ENCODE results near the gene HOXC10.

Gene HOXC10

GRCh38 chr12:53972152-53972702 is 12.7 kb upstream of the HOXC10 start:
- peaks cover 100% of the 10 kb centered on the region for H3K27me3 ChIP-seq
- peaks cover 97% of the 10 kb centered on the region for H4K20me1 ChIP-seq
- no peaks in the 10 kb centered on the region for H3K4me1 ChIP-seq
- H3K9me3 ChIP-seq: peaks cover 33% of the 10 kb centered on the region
- no peak overlapping the region for H3K4me2 ChIP-seq
- TF ChIP-seq Cebpa-rat (IDR thresholded peaks at IDR 0.05): no peak
- no peak overlapping the region for H3K9ac ChIP-seq
- no peak overlapping the region for H3K27ac ChIP-seq
- H3K4me3 ChIP-seq: no peak overlapping the region
- H3K36me3 ChIP-seq: no peaks in the 10 kb centered on the region

DNA sequence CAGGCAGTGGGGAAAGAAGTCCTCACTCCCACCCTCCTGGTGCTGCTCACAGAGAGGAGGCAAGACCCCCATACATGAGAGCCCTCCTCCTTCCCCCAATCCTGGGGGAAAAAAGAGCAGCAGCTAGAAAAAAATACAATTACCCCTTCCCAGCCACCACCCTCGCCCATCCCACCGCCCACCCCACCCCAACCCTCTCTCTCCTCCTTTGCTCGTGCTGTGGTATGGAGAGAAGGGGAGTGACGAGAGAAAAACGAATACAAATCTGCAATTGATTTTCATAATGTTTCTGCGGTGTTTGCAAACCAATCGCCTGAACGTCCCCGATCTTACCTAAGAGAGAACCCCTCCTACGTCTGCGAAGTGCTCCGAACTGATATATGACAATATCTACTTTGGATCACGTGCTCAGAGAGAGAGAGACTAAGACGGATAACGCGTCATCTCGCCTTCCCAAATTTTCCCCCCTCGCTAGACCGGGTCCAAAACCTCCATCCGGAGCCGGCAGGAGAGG is 12.2 kb upstream of the HOXC10 start, which contains the start of gene HOXC11:
Gene HOXC11, plus strand, starts transcription at position 405 of the 514 bp plus-strand sequence. CDS start 116 bp downstream, outside the sequence.
- no peak within 1 kb of the TSS for H3K4me2 ChIP-seq
- no peak within 1 kb of the TSS for H3K4me3 ChIP-seq
- peaks cover 100% of the 10 kb centered on the region for H3K27me3 ChIP-seq
- H3K9me3 ChIP-seq: peaks cover 33% of the 10 kb centered on the region
- no peak for TF ChIP-seq Cebpa-rat (IDR thresholded peaks at IDR 0.05)
- no peaks in the 10 kb centered on the region for H3K4me1 ChIP-seq
- no peaks in the 10 kb centered on the region for H3K36me3 ChIP-seq
- no peak within 1 kb of the TSS for H3K9ac ChIP-seq
- peaks cover 96% of the 10 kb centered on the region for H4K20me1 ChIP-seq
- H3K27ac ChIP-seq: no peak within 1 kb of the TSS

DNA sequence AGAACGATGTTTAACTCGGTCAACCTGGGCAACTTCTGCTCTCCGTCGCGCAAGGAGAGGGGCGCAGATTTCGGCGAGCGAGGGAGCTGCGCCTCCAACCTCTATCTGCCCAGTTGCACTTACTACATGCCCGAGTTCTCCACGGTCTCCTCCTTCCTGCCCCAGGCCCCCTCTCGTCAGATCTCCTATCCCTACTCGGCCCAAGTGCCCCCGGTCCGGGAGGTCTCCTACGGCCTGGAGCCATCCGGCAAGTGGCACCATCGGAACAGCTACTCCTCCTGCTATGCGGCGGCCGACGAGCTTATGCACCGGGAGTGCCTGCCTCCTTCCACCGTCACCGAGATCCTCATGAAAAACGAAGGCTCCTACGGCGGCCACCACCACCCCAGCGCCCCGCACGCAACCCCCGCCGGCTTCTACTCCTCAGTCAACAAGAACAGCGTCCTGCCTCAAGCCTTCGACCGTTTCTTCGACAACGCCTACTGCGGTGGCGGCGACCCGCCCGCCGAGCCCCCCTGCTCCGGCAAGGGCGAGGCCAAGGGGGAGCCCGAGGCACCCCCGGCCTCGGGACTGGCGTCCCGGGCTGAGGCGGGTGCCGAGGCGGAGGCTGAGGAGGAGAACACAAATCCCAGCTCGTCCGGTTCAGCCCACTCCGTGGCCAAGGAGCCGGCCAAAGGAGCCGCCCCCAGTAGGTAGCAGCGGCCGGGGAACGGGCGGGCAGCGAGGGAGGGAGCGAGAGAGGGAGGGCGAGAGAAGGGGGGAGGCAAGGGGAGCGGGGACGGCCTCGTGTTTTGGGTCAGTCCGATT is 11.5 kb upstream of the HOXC10 start:
- Histone ChIP-seq H3K27ac (no peak overlapping the region), H4K20me1 (peaks cover 94% of the 10 kb centered on the region), H3K27me3 (peaks cover 100% of the 10 kb centered on the region), H3K9me3 (peaks cover 33% of the 10 kb centered on the region), H3K4me1 (no peaks in the 10 kb centered on the region), H3K4me3 (no peak overlapping the region), H3K9ac (no peak overlapping the region), H3K4me2 (no peak overlapping the region), H3K36me3 (no peaks in the 10 kb centered on the region)
- TF ChIP-seq Cebpa-rat (IDR thresholded peaks at IDR 0.05): no peak

DNA sequence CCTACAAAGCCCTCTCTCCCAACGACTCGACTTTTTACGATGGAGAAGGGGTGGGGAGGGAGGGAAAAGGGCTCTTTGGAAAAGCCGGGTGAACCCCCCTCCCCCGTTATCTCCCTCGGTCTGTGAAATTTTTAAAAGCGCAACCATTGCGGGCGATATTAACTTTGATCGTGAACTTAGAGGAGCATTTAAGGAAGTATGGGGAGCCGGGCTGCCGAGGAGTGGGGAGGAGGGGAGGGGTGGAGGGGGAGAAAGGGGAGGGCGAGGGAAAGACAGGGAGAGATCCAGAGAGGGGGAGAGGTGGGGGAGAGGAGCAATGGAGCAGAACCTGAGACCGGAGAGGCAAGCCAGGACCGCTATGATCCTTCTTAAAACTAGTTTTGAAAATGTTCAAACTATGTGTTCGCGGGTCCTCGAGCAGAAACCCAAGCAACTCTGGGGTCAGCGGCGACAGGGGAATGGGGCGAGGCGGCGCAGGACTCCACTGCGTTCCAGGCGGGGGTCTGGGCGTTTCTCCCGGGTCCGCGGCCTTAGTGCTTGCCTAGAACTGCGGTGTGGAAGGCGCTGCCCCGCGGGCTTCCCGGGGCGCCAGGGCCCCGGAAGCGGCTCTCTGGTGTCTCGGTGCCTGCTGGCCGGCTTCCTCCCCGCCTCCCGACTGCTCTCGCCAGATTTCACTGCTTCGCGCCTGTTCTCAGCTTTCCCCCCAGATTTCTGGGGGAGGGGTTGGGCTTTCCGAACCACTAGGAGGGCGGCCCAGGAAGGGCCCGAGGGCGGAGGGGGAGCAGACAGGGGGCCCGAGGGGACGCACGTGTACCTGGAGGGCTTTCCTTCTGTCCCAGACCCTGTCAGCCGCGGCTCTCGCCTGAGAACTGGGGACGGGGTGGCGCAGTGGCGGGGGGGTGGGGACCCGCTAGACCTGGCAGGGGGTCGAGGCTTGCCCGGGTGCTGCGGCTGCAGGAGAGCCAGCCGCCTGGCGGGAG is 10.6 kb upstream of the HOXC10 start, which contains the start of gene HOTAIR:
Gene HOTAIR, minus strand, starts transcription at position 871 of the 980 bp plus-strand sequence.
- peaks cover 100% of the 10 kb centered on the region for H3K27me3 ChIP-seq
- H3K36me3 ChIP-seq: no peaks in the 10 kb centered on the region
- no peaks in the 10 kb centered on the region for H3K4me1 ChIP-seq
- peaks cover 33% of the 10 kb centered on the region for H3K9me3 ChIP-seq
- H4K20me1 ChIP-seq: peaks cover 94% of the 10 kb centered on the region
- no peak within 1 kb of the TSS for H3K27ac ChIP-seq
- H3K4me3 ChIP-seq: 0 out of 2 replicates have a peak within 1 kb of the TSS, but pooled peaks have one; percentile 8
- TF ChIP-seq Cebpa-rat (IDR thresholded peaks at IDR 0.05): no peak
- H3K4me2 ChIP-seq: peak within 1 kb of the TSS; percentile 32; the same call in 1 of the 2 replicates
- H3K9ac ChIP-seq: no peak within 1 kb of the TSS

DNA sequence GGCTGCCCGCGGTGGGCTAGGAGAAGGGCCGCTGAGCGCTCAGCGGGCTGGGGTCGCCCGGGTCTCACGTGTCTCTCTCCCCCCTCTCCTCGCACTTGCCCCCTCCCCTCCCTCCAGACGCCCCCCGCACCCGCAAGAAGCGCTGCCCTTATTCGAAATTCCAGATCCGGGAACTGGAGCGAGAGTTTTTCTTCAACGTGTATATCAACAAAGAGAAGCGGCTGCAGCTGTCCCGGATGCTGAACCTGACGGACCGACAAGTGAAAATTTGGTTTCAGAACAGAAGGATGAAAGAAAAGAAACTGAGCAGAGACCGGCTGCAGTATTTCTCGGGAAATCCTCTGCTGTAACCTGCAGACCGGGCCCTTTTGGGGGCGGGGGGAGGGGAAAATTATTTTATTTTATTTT is 9.9 kb upstream of the HOXC10 start:
- Histone ChIP-seq H3K4me2 (peak overlapping the region; percentile 32; the same call in 1 of the 2 replicates), H3K4me3 (0 out of 2 replicates have a peak overlapping the region, but pooled peaks have one; percentile 8), H3K4me1 (no peaks in the 10 kb centered on the region)

GRCh38 chr12:53975479-53976152 is 9.3 kb upstream of the HOXC10 start:
- Histone ChIP-seq H4K20me1 (peaks cover 94% of the 10 kb centered on the region), H3K27me3 (peaks cover 100% of the 10 kb centered on the region), H3K27ac (no peak overlapping the region), H3K4me3 (no peak overlapping the region), H3K36me3 (no peaks in the 10 kb centered on the region), H3K4me1 (no peaks in the 10 kb centered on the region), H3K4me2 (peak overlapping the region; percentile 32; the same call in 1 of the 2 replicates), H3K9ac (no peak overlapping the region), H3K9me3 (peaks cover 33% of the 10 kb centered on the region)
- TF ChIP-seq Cebpa-rat (IDR thresholded peaks at IDR 0.05): no peak

More for the DNA sequence above, 9.9 kb upstream of the HOXC10 start:
- Histone ChIP-seq H3K27ac (no peak overlapping the region), H3K27me3 (peaks cover 100% of the 10 kb centered on the region), H3K9me3 (peaks cover 33% of the 10 kb centered on the region), H3K36me3 (no peaks in the 10 kb centered on the region), H3K9ac (no peak overlapping the region), H4K20me1 (peaks cover 94% of the 10 kb centered on the region)
- no peak for TF ChIP-seq Cebpa-rat (IDR thresholded peaks at IDR 0.05)

GRCh38 chr12:53976172-53976822 is 8.6 kb upstream of the HOXC10 start:
- peaks cover 100% of the 10 kb centered on the region for H3K27me3 ChIP-seq

DNA sequence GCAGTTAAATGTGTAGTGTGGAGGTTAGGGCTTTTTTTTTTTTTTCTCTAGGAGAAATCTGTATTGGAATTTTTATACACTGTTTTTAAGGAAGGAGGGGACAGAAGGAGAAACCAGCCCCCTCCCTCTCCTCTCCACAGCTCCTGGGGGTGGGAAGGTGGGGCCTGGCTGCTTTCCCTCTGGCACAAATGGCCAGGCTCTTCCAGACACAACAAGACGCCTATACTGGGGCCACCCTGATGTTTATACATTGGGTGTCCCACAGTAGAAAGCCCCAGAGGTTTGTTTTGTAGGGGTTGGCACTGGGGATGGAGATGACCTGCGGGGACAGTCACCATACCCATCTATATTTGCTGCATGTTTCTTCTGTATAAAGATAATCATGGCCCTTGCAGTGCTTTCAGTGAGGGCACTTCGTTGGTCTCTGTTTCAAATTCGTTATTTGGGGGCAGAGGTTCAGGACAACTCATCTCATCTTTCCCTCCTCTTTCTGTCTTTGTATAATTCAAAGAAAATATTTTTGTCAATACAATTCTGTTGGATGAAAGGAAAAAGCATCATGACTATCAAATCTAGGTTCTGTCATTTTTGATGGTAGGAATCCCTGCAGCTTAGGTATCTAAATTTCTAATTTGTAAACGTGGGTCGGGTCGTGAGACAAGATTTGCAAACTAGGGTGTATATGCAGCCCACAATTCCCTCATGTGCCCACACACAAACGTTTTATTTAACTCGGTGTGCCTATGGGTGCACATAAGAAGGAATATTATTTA is 7.9 kb upstream of the HOXC10 start:
- Histone ChIP-seq H3K4me1 (no peaks in the 10 kb centered on the region), H3K27me3 (peaks cover 100% of the 10 kb centered on the region), H3K9ac (no peak overlapping the region), H3K4me3 (no peak overlapping the region), H3K4me2 (no peak overlapping the region), H4K20me1 (peaks cover 94% of the 10 kb centered on the region), H3K9me3 (peaks cover 38% of the 10 kb centered on the region), H3K27ac (no peak overlapping the region), H3K36me3 (no peaks in the 10 kb centered on the region)
- no peak for TF ChIP-seq Cebpa-rat (IDR thresholded peaks at IDR 0.05)

More at GRCh38 chr12:53976172-53976822, 8.6 kb upstream of the HOXC10 start:
- Histone ChIP-seq H3K4me1 (no peaks in the 10 kb centered on the region), H3K4me3 (no peak overlapping the region), H4K20me1 (peaks cover 94% of the 10 kb centered on the region), H3K9me3 (peaks cover 33% of the 10 kb centered on the region), H3K36me3 (no peaks in the 10 kb centered on the region), H3K9ac (no peak overlapping the region), H3K27ac (no peak overlapping the region), H3K4me2 (no peak overlapping the region)
- TF ChIP-seq Cebpa-rat (IDR thresholded peaks at IDR 0.05): no peak
